ENCODE measurements around the gene OR13G1. TPM values are rescaled to one million over a fixed set of nuclear protein-coding genes. Genes with fewer than 3 reads are reported as not detected.
A peak's percentile ranks its signal among the peaks of the same experiment; 100 is the strongest.
"Not testable (repeated sequence)": the region's sequence is repeated elsewhere in the genome, so short reads cannot be mapped to it uniquely, and the experiment has no call there.

OR13G1 gene
- not detected for total RNA-seq

GRCh38 chr1:247679639-247680038 lies at the start of gene OR13G1:
OR13G1 (minus strand) TSS chr1:247679739; CDS start chr1:247673041, 6,698 bp downstream.
- Mint-ChIP-seq H3K9me3 (ENCODE audit: low read depth) (no peaks in the 10 kb centered on the region), H3K27me3 (no peaks in the 10 kb centered on the region), H3K36me3 (ENCODE audit: low read depth) (no peaks in the 10 kb centered on the region), H3K4me1 (no peaks in the 10 kb centered on the region), H3K4me3 (no peak within 1 kb of the TSS), H3K27ac (no peak within 1 kb of the TSS)
- ChIA-PET CTCF (no interaction called here), POLR2A (no interaction called here)
- intact Hi-C loops (cut with DNase I, micrococcal nuclease): loop anchor here in 1 of 2 experiments (5.0 kb wide), 3 partner anchors 178 to 258 kb away; partner anchors contain the start of gene TRIM58
- DNase-seq: no peak
- ATAC-seq: no peak

- no peak for ATAC-seq
- Mint-ChIP-seq H3K27me3 (peaks cover 3% of the 10 kb centered on the region), H3K36me3 (ENCODE audit: low read depth) (no peaks in the 10 kb centered on the region), H3K27ac (no peak overlapping the region), H3K9me3 (ENCODE audit: low read depth) (peaks cover 9% of the 10 kb centered on the region), H3K4me1 (no peaks in the 10 kb centered on the region), H3K4me3 (no peak overlapping the region)
- DNase-seq: no peak
- intact Hi-C loops (cut with DNase I, micrococcal nuclease): no loop called here
- ChIA-PET CTCF (no interaction called here), POLR2A (no interaction called here)
Measured at GRCh38 chr1:247721222-247721621, 41.7 kb upstream of the OR13G1 start.

GRCh38 chr1:247716546-247716945 lies 37.0 kb upstream of the OR13G1 start, which contains the start of gene OR6F1:
OR6F1 (minus strand) TSS chr1:247716646; CDS start chr1:247712755, 3,891 bp downstream.
- H3K27me3 Mint-ChIP-seq: peaks cover 3% of the 10 kb centered on the region
- POLR2A ChIA-PET: no interaction called here
- no peaks in the 10 kb centered on the region for H3K36me3 Mint-ChIP-seq (ENCODE audit: low read depth)
- no peak within 1 kb of the TSS for H3K4me3 Mint-ChIP-seq
- H3K27ac Mint-ChIP-seq: no peak within 1 kb of the TSS
- no peak for ATAC-seq
- DNase-seq: no peak
- CTCF ChIA-PET: no interaction called here
- H3K4me1 Mint-ChIP-seq: no peaks in the 10 kb centered on the region
- intact Hi-C loops (cut with DNase I, micrococcal nuclease): no loop called here
- H3K9me3 Mint-ChIP-seq (ENCODE audit: low read depth): peaks cover 7% of the 10 kb centered on the region

- H3K36me3 Mint-ChIP-seq (ENCODE audit: low read depth): no peaks in the 10 kb centered on the region
- ChIA-PET CTCF (interaction anchor here (1.3 kb wide), 1 partner anchor 223 kb away, joined by 3 read pairs; no protein-coding TSS in a partner anchor), POLR2A (no interaction called here)
- no peak overlapping the region for H3K4me3 Mint-ChIP-seq
- H3K27ac Mint-ChIP-seq: no peak overlapping the region
- H3K27me3 Mint-ChIP-seq: peaks cover 3% of the 10 kb centered on the region
- H3K9me3 Mint-ChIP-seq (ENCODE audit: low read depth): no peaks in the 10 kb centered on the region
- ATAC-seq (no peak), DNase-seq (no peak)
- H3K4me1 Mint-ChIP-seq: no peaks in the 10 kb centered on the region
- intact Hi-C loops (cut with DNase I, micrococcal nuclease): no loop called here
Measured at GRCh38 chr1:247713753-247714152, 34.2 kb upstream of the OR13G1 start.

GRCh38 chr1:247710681-247711080 lies 31.1 kb upstream of the OR13G1 start:
- H3K36me3 Mint-ChIP-seq (ENCODE audit: low read depth); DNase-seq; H3K9me3 Mint-ChIP-seq (ENCODE audit: low read depth); CTCF ChIA-PET; POLR2A ChIA-PET; ATAC-seq; H3K4me3 Mint-ChIP-seq; intact Hi-C loops (cut with DNase I, micrococcal nuclease); H3K4me1 Mint-ChIP-seq; H3K27ac Mint-ChIP-seq; H3K27me3 Mint-ChIP-seq: not testable (repeated sequence)

- no peaks in the 10 kb centered on the region for H3K27me3 Mint-ChIP-seq
- POLR2A ChIA-PET: no interaction called here
- H3K36me3 Mint-ChIP-seq (ENCODE audit: low read depth): no peaks in the 10 kb centered on the region
- ATAC-seq (no peak), DNase-seq (no peak)
- no peak overlapping the region for H3K4me3 Mint-ChIP-seq
- no peaks in the 10 kb centered on the region for H3K4me1 Mint-ChIP-seq
- H3K9me3 Mint-ChIP-seq (ENCODE audit: low read depth): peaks cover 6% of the 10 kb centered on the region
- intact Hi-C loops (cut with DNase I, micrococcal nuclease): no loop called here
- CTCF ChIA-PET: no interaction called here
- no peak overlapping the region for H3K27ac Mint-ChIP-seq
Measured at GRCh38 chr1:247701338-247701737, 21.8 kb upstream of the OR13G1 start.

- ATAC-seq (peak; percentile 65), DNase-seq (peak; percentile 63)
- Mint-ChIP-seq H3K27ac (no peak overlapping the region), H3K36me3 (ENCODE audit: low read depth) (no peaks in the 10 kb centered on the region), H3K9me3 (ENCODE audit: low read depth) (no peaks in the 10 kb centered on the region), H3K4me3 (no peak overlapping the region), H3K27me3 (peaks cover 3% of the 10 kb centered on the region), H3K4me1 (no peaks in the 10 kb centered on the region)
- intact Hi-C loops (cut with DNase I, micrococcal nuclease): loop anchor here in 1 of 2 experiments (5.0 kb wide), 3 partner anchors 176 to 256 kb away; partner anchors contain the start of gene TRIM58
- ChIA-PET POLR2A (no interaction called here), CTCF (interaction anchor here (1.0 to 1.1 kb wide), 2 partner anchors 17 to 455 kb away, joined by 3 to 5 read pairs; no protein-coding TSS in a partner anchor)
Measured at GRCh38 chr1:247681288-247681897, 1.9 kb upstream of the OR13G1 start.

- no peaks in the 10 kb centered on the region for H3K4me1 Mint-ChIP-seq
- DNase-seq (no peak), ATAC-seq (no peak)
- CTCF ChIA-PET: interaction anchor here (1.0 kb wide), 1 partner anchor 16 kb away, joined by 3 read pairs; no protein-coding TSS in a partner anchor
- no peak overlapping the region for H3K4me3 Mint-ChIP-seq
- intact Hi-C loops (cut with DNase I, micrococcal nuclease): loop anchor here in 1 of 2 experiments (5.0 kb wide), 3 partner anchors 177 to 257 kb away; partner anchors contain the start of gene TRIM58
- H3K27me3 Mint-ChIP-seq: no peaks in the 10 kb centered on the region
- no peak overlapping the region for H3K27ac Mint-ChIP-seq
- POLR2A ChIA-PET: no interaction called here
- H3K36me3 Mint-ChIP-seq (ENCODE audit: low read depth): no peaks in the 10 kb centered on the region
- H3K9me3 Mint-ChIP-seq (ENCODE audit: low read depth): no peaks in the 10 kb centered on the region
Measured at GRCh38 chr1:247680171-247680570, 632 bp upstream of the OR13G1 start.

GRCh38 chr1:247669225-247669624 lies 10.3 kb downstream of the OR13G1 start:
- Mint-ChIP-seq H3K9me3 (ENCODE audit: low read depth) (peaks cover 5% of the 10 kb centered on the region), H3K27me3 (peaks cover 2% of the 10 kb centered on the region), H3K4me1 (no peaks in the 10 kb centered on the region), H3K4me3 (no peak overlapping the region), H3K27ac (no peak overlapping the region), H3K36me3 (ENCODE audit: low read depth) (no peaks in the 10 kb centered on the region)
- ChIA-PET CTCF (no interaction called here), POLR2A (no interaction called here)
- ATAC-seq: no peak
- intact Hi-C loops (cut with DNase I, micrococcal nuclease): no loop called here
- DNase-seq: no peak

- no peaks in the 10 kb centered on the region for H3K36me3 Mint-ChIP-seq (ENCODE audit: low read depth)
- CTCF ChIA-PET: no interaction called here
- POLR2A ChIA-PET: no interaction called here
Measured at GRCh38 chr1:247656221-247656875, 23.2 kb downstream of the OR13G1 start.

GRCh38 chr1:247653040-247653439 lies 26.5 kb downstream of the OR13G1 start:
- no peaks in the 10 kb centered on the region for H3K4me1 Mint-ChIP-seq
- ChIA-PET POLR2A (no interaction called here), CTCF (no interaction called here)
- no peaks in the 10 kb centered on the region for H3K9me3 Mint-ChIP-seq (ENCODE audit: low read depth)
- intact Hi-C loops (cut with DNase I, micrococcal nuclease): no loop called here
- ATAC-seq (no peak), DNase-seq (no peak)
- H3K27me3 Mint-ChIP-seq: no peaks in the 10 kb centered on the region
- H3K4me3 Mint-ChIP-seq: no peak overlapping the region
- H3K27ac Mint-ChIP-seq: no peak overlapping the region
- no peaks in the 10 kb centered on the region for H3K36me3 Mint-ChIP-seq (ENCODE audit: low read depth)

More at GRCh38 chr1:247656221-247656875, 23.2 kb downstream of the OR13G1 start:
- Mint-ChIP-seq H3K27ac (no peak overlapping the region), H3K4me3 (no peak overlapping the region), H3K9me3 (ENCODE audit: low read depth) (no peaks in the 10 kb centered on the region), H3K4me1 (no peaks in the 10 kb centered on the region), H3K27me3 (no peaks in the 10 kb centered on the region)
- intact Hi-C loops (cut with DNase I, micrococcal nuclease): no loop called here
- DNase-seq (no peak), ATAC-seq (no peak)

GRCh38 chr1:247647864-247648263 lies 31.7 kb downstream of the OR13G1 start:
- intact Hi-C loops (cut with DNase I, micrococcal nuclease): no loop called here
- Mint-ChIP-seq H3K4me1 (no peaks in the 10 kb centered on the region), H3K9me3 (ENCODE audit: low read depth) (no peaks in the 10 kb centered on the region), H3K27me3 (no peaks in the 10 kb centered on the region), H3K4me3 (no peak overlapping the region), H3K36me3 (ENCODE audit: low read depth) (no peaks in the 10 kb centered on the region), H3K27ac (no peak overlapping the region)
- DNase-seq (no peak), ATAC-seq (no peak)
- ChIA-PET CTCF (no interaction called here), POLR2A (no interaction called here)

Measured in activated CD4-positive, alpha-beta T cell treated with anti-CD3 and anti-CD28 coated beads for 36 hours (primary cell).